GM23248 (cell line): ENCODE results near the gene DARS2. TPM values are rescaled to one million over a fixed set of nuclear protein-coding genes. Genes with fewer than 3 reads are reported as not detected.
A peak's percentile ranks its signal among the peaks of the same experiment; 100 is the strongest.

ENCODE experiments used
- DNase-seq: peaks from one replicate; pipeline ENCODE4 v3.0.0-alpha.2; 2015
- H2AFZ ChIP-seq: fragments of 200-600 bp; sonication (generic); 2 replicates; pipeline ENCODE4 v1.6.1; 2016; ENCODE audit warnings: antibody characterized with exemption
- H3F3A ChIP-seq: fragments of 200-600 bp; sonication (generic); 2 replicates; pipeline ENCODE4 v1.6.1; 2016; ENCODE audit warnings: mild to moderate bottlenecking, antibody characterized with exemption, mixed run types; ENCODE audit not compliant: insufficient read depth
- H3K27ac ChIP-seq: fragments of 200-600 bp; sonication (generic); 2 replicates; pipeline ENCODE4 v1.5.1; 2016; ENCODE audit warnings: mild to moderate bottlenecking
- H3K27me3 ChIP-seq: fragments of 200-600 bp; sonication (generic); replicated peaks from 2 replicates; pipeline ENCODE4 v1.6.1; 2016; ENCODE audit warnings: mild to moderate bottlenecking; ENCODE audit not compliant: insufficient read depth
- H3K36me3 ChIP-seq: fragments of 200-600 bp; sonication (generic); 2 replicates; pipeline ENCODE4 v1.6.1; 2016; ENCODE audit warnings: low read depth, mild to moderate bottlenecking
- H3K4me1 ChIP-seq: fragments of 200-600 bp; sonication (generic); 2 replicates; pipeline ENCODE4 v1.6.1; 2016; ENCODE audit warnings: mild to moderate bottlenecking; ENCODE audit not compliant: insufficient read depth
- H3K4me2 ChIP-seq: fragments of 200-600 bp; sonication (generic); one replicate; pipeline ENCODE4 v1.6.1; 2016; ENCODE audit warnings: mild to moderate bottlenecking; ENCODE audit not compliant: unreplicated experiment
- H3K4me3 ChIP-seq: fragments of 200-600 bp; sonication (generic); 2 replicates; pipeline ENCODE4 v1.5.1; 2016; ENCODE audit warnings: mild to moderate bottlenecking
- H3K79me2 ChIP-seq: fragments of 200-600 bp; sonication (generic); 2 replicates; pipeline ENCODE4 v1.6.1; 2016; ENCODE audit warnings: mild to moderate bottlenecking; ENCODE audit not compliant: insufficient read depth
- H3K9ac ChIP-seq: fragments of 200-600 bp; sonication (generic); 2 replicates; pipeline ENCODE4 v1.6.1; 2016; ENCODE audit warnings: mild to moderate bottlenecking
- H3K9me2 ChIP-seq: fragments of 200-600 bp; sonication (generic); 2 replicates; pipeline ENCODE4 v1.6.1; 2016; ENCODE audit warnings: mixed run types, mild to moderate bottlenecking, moderate library complexity; ENCODE audit not compliant: insufficient read depth
- H3K9me3 ChIP-seq: fragments of 200-600 bp; sonication (generic); one replicate; pipeline ENCODE4 v1.6.1; 2017; ENCODE audit warnings: low read depth
- H4K20me1 ChIP-seq: fragments of 200-600 bp; sonication (generic); 2 replicates; pipeline ENCODE4 v1.6.0; 2016; ENCODE audit not compliant: insufficient read depth
- EZH2 ChIP-seq: fragments of 200-600 bp; sonication (generic); IDR thresholded peaks from 2 replicates; pipeline ENCODE4 v1.6.1; 2018; ENCODE audit warnings: antibody characterized with exemption, mild to moderate bottlenecking; ENCODE audit not compliant: insufficient read depth, poor library complexity, severe bottlenecking
- EZH2phosphoT487 ChIP-seq: fragments of 200-600 bp; sonication (generic); IDR thresholded peaks from 2 replicates; pipeline ENCODE4 v1.6.1; 2018; ENCODE audit warnings: antibody characterized with exemption, moderate library complexity, mild to moderate bottlenecking, low read depth; ENCODE audit not compliant: insufficient read depth
- WGBS, 2 experiments: methylation state at CpG; one replicate each; pipeline ENCODE4 v1.1.6; 2015 to 2017; ENCODE audit warnings: low lambda C conversion rate in 2 of 2, low coverage in 1 of 2; ENCODE audit errors: missing lambda C conversion rate in 2 of 2; 5-methylcytosine and 5-hydroxymethylcytosine counted together
- in situ Hi-C: fragments of 300-500 bp; cut with MboI; formaldehyde crosslinking; loops from 2 replicates; pipeline ENCODE4 v1.15.0; 2020
- polyA plus RNA-seq: library from polyadenylated mRNA; unstranded; fragments of >200 nt; fragmentation: Nextera tagmentation; extraction: Ambion mirVana; gene quantifications from 2 replicates; pipeline ENCODE4 v1.2.1, GENCODE V29; 2016
- total RNA-seq: library from RNA; depleted of rRNA; stranded (reverse); fragments of >200 nt; shearing (Covaris generic); gene quantifications from 2 replicates; pipeline ENCODE4 v1.2.3, GENCODE V29; 2014

DARS2 gene
- total and polyA plus RNA-seq, 2 experiments from 2014 or later, result 11.0 to 14.5 TPM

- Histone ChIP-seq H3K79me2 (peaks cover 37% of the 10 kb centered on the region), H3K27ac (peak overlapping the region; percentile 85), H3K4me2 (peak overlapping the region; percentile 98), H3K9me2 (no peaks in the 10 kb centered on the region), H3K27me3 (no peaks in the 10 kb centered on the region), H4K20me1 (peaks cover 19% of the 10 kb centered on the region), H3K9me3 (no peaks in the 10 kb centered on the region), H3K9ac (peak overlapping the region; percentile 94), H3K36me3 (peaks cover 50% of the 10 kb centered on the region), H3F3A (peaks cover 74% of the 10 kb centered on the region), H3K4me3 (peak overlapping the region; percentile 93), H3K4me1 (peaks cover 26% of the 10 kb centered on the region; the same call in 1 of the 2 replicates), H2AFZ (no peak overlapping the region)
- WGBS, 2 experiments, result 22 to 25% methylated on average over 2 of the region's 2 CpGs
- no peak for TF ChIP-seq EZH2
- no peak for TF ChIP-seq EZH2phosphoT487
- in situ Hi-C loops, result no loop called here
- peak; percentile 34 for DNase-seq
Observed at GRCh38 chr1:173866413-173867115, 42.1 kb downstream of the DARS2 start.

GRCh38 chr1:173867141-173867752 is 42.8 kb downstream of the DARS2 start:
- Histone ChIP-seq H3K9ac (peak overlapping the region; percentile 94), H3K9me2 (no peaks in the 10 kb centered on the region), H3K79me2 (peaks cover 44% of the 10 kb centered on the region), H3K36me3 (peaks cover 54% of the 10 kb centered on the region), H3K27ac (peak overlapping the region; percentile 85), H3K9me3 (no peaks in the 10 kb centered on the region), H2AFZ (0 out of 2 replicates have a peak overlapping the region, but pooled peaks have one; percentile 21), H3K4me1 (peaks cover 26% of the 10 kb centered on the region; the same call in 1 of the 2 replicates), H4K20me1 (peaks cover 19% of the 10 kb centered on the region), H3F3A (peaks cover 67% of the 10 kb centered on the region), H3K27me3 (no peaks in the 10 kb centered on the region), H3K4me3 (peak overlapping the region; percentile 93), H3K4me2 (peak overlapping the region; percentile 98)
- in situ Hi-C loops, result no loop called here
- no peak for DNase-seq
- 4 to 6% methylated on average over 32 of the region's 32 CpGs for WGBS, 2 experiments
- TF ChIP-seq EZH2phosphoT487 (no peak), EZH2 (no peak)

- H3K4me2 ChIP-seq, result peak within 1 kb of the TSS; percentile 98
- 1 to 2% methylated on average over 28 to 30 of the region's 30 CpGs for WGBS, 2 experiments
- DNase-seq, result peak; percentile 99
- peak within 1 kb of the TSS; percentile 94 for H3K9ac ChIP-seq
- H3K27me3 ChIP-seq, result no peaks in the 10 kb centered on the region
- H3K9me2 ChIP-seq, result no peaks in the 10 kb centered on the region
- no peaks in the 10 kb centered on the region for H3K9me3 ChIP-seq
- H3K79me2 ChIP-seq, result peaks cover 49% of the 10 kb centered on the region
- TF ChIP-seq EZH2phosphoT487 (no peak), EZH2 (no peak)
- H3F3A ChIP-seq, result peaks cover 62% of the 10 kb centered on the region
- H3K36me3 ChIP-seq, result peaks cover 52% of the 10 kb centered on the region
- peak within 1 kb of the TSS; percentile 85 for H2AFZ ChIP-seq
- peaks cover 26% of the 10 kb centered on the region; the same call in 1 of the 2 replicates for H3K4me1 ChIP-seq
- peaks cover 19% of the 10 kb centered on the region for H4K20me1 ChIP-seq
- in situ Hi-C loops, result no loop called here
- H3K4me3 ChIP-seq, result peak within 1 kb of the TSS; percentile 93
- H3K27ac ChIP-seq, result peak within 1 kb of the TSS; percentile 85
Observed at GRCh38 chr1:173867753-173868265, 43.3 kb downstream of the DARS2 start, which contains the start of gene GAS5. Gene GAS5 (minus strand): TSS chr1:173867989.

GRCh38 chr1:173868266-173869020 is 44.0 kb downstream of the DARS2 start, which contains the start of gene ZBTB37:
Gene ZBTB37 (plus strand): TSS chr1:173868380. CDS start chr1:173870226, 1,846 bp downstream.
- no peaks in the 10 kb centered on the region for H3K27me3 ChIP-seq
- peak within 1 kb of the TSS; percentile 85 for H2AFZ ChIP-seq
- peak; percentile 74 for DNase-seq
- H4K20me1 ChIP-seq, result peaks cover 19% of the 10 kb centered on the region
- no peak for TF ChIP-seq EZH2
- no peak for TF ChIP-seq EZH2phosphoT487
- H3K4me3 ChIP-seq, result peak within 1 kb of the TSS; percentile 93
- peaks cover 26% of the 10 kb centered on the region; the same call in 1 of the 2 replicates for H3K4me1 ChIP-seq
- peaks cover 53% of the 10 kb centered on the region for H3K79me2 ChIP-seq
- H3K9ac ChIP-seq, result peak within 1 kb of the TSS; percentile 94
- no peaks in the 10 kb centered on the region for H3K9me3 ChIP-seq
- in situ Hi-C loops, result no loop called here
- no peaks in the 10 kb centered on the region for H3K9me2 ChIP-seq
- 2% methylated on average over 28 to 53 of the region's 53 CpGs for WGBS, 2 experiments
- peaks cover 45% of the 10 kb centered on the region for H3K36me3 ChIP-seq
- peaks cover 55% of the 10 kb centered on the region for H3F3A ChIP-seq
- peak within 1 kb of the TSS; percentile 98 for H3K4me2 ChIP-seq
- H3K27ac ChIP-seq, result peak within 1 kb of the TSS; percentile 85
